Rectal smooth muscle tissue (tissue), 1 donor: ENCODE results near the gene N4BP2L1.

ENCODE experiments used
- H3K27ac ChIP-seq: one replicate; pipeline ENCODE4 v1.7.0; 2013; ENCODE audit warnings: low read depth, low read length, inconsistent platforms
- H3K27me3 ChIP-seq: one replicate; pipeline ENCODE4 v1.7.0; 2013; ENCODE audit warnings: low read length; ENCODE audit not compliant: control insufficient read depth, insufficient read depth
- H3K36me3 ChIP-seq: one replicate; pipeline ENCODE4 v1.7.0; 2013; ENCODE audit warnings: low read length; ENCODE audit not compliant: control insufficient read depth, insufficient read depth
- H3K4me1 ChIP-seq: one replicate; pipeline ENCODE4 v1.7.0; 2013; ENCODE audit warnings: low read length; ENCODE audit not compliant: control insufficient read depth, insufficient read depth
- H3K4me3 ChIP-seq: one replicate; pipeline ENCODE4 v1.7.0; 2013; ENCODE audit warnings: low read length
- H3K9ac ChIP-seq: one replicate; pipeline ENCODE4 v1.7.0; 2013; ENCODE audit warnings: low read length

The N4BP2L1 gene

GRCh38 chr13:32427852-32428580, at the start of gene N4BP2L1:
Gene N4BP2L1 (minus strand): TSS chr13:32428130. CDS start chr13:32428082, 48 bp downstream.
- H3K4me1 ChIP-seq = peaks cover 5% of the 10 kb centered on the region
- H3K27me3 ChIP-seq = no peaks in the 10 kb centered on the region
- peak within 1 kb of the TSS; percentile 84 for H3K9ac ChIP-seq

GRCh38 chr13:32476892-32477291, 49.0 kb upstream of the N4BP2L1 start:
- H3K27ac ChIP-seq = no peak overlapping the region
- no peak overlapping the region for H3K9ac ChIP-seq
- H3K36me3 ChIP-seq = no peaks in the 10 kb centered on the region
- no peak overlapping the region for H3K4me3 ChIP-seq
- no peaks in the 10 kb centered on the region for H3K27me3 ChIP-seq
- no peaks in the 10 kb centered on the region for H3K4me1 ChIP-seq

More at GRCh38 chr13:32427852-32428580, at the start of gene N4BP2L1:
- Histone ChIP-seq H3K27ac (peak within 1 kb of the TSS; percentile 73), H3K4me3 (peak within 1 kb of the TSS; percentile 87), H3K36me3 (no peaks in the 10 kb centered on the region)

- Histone ChIP-seq H3K4me1 (no peaks in the 10 kb centered on the region), H3K4me3 (no peak overlapping the region), H3K9ac (no peak overlapping the region), H3K27me3 (no peaks in the 10 kb centered on the region), H3K36me3 (no peaks in the 10 kb centered on the region), H3K27ac (no peak overlapping the region)
These were observed 48.2 kb upstream of the N4BP2L1 start for GRCh38 chr13:32476021-32476731.

GRCh38 chr13:32474999-32475792, 47.3 kb upstream of the N4BP2L1 start:
- H3K9ac ChIP-seq = no peak overlapping the region
- no peaks in the 10 kb centered on the region for H3K36me3 ChIP-seq
- H3K4me1 ChIP-seq = no peaks in the 10 kb centered on the region
- no peak overlapping the region for H3K4me3 ChIP-seq
- no peaks in the 10 kb centered on the region for H3K27me3 ChIP-seq
- H3K27ac ChIP-seq = no peak overlapping the region

GRCh38 chr13:32473650-32474049, 45.7 kb upstream of the N4BP2L1 start:
- no peaks in the 10 kb centered on the region for H3K4me1 ChIP-seq
- H3K4me3 ChIP-seq = no peak overlapping the region
- no peaks in the 10 kb centered on the region for H3K36me3 ChIP-seq
- no peak overlapping the region for H3K9ac ChIP-seq
- no peak overlapping the region for H3K27ac ChIP-seq
- no peaks in the 10 kb centered on the region for H3K27me3 ChIP-seq

GRCh38 chr13:32472194-32472621, 44.3 kb upstream of the N4BP2L1 start:
- no peak overlapping the region for H3K9ac ChIP-seq
- H3K4me3 ChIP-seq = no peak overlapping the region
- no peaks in the 10 kb centered on the region for H3K4me1 ChIP-seq
- H3K27ac ChIP-seq = no peak overlapping the region
- H3K27me3 ChIP-seq = no peaks in the 10 kb centered on the region
- no peaks in the 10 kb centered on the region for H3K36me3 ChIP-seq

- no peaks in the 10 kb centered on the region for H3K4me1 ChIP-seq
- no peaks in the 10 kb centered on the region for H3K36me3 ChIP-seq
- no peaks in the 10 kb centered on the region for H3K27me3 ChIP-seq
- H3K9ac ChIP-seq = no peak overlapping the region
- no peak overlapping the region for H3K27ac ChIP-seq
- H3K4me3 ChIP-seq = no peak overlapping the region
These were observed 43.4 kb upstream of the N4BP2L1 start for GRCh38 chr13:32471187-32471922.

GRCh38 chr13:32468502-32469142, 40.7 kb upstream of the N4BP2L1 start:
- no peaks in the 10 kb centered on the region for H3K36me3 ChIP-seq
- H3K4me1 ChIP-seq = no peaks in the 10 kb centered on the region
- H3K4me3 ChIP-seq = no peak overlapping the region
- H3K27me3 ChIP-seq = no peaks in the 10 kb centered on the region
- no peak overlapping the region for H3K9ac ChIP-seq
- no peak overlapping the region for H3K27ac ChIP-seq

GRCh38 chr13:32456591-32456990, 28.7 kb upstream of the N4BP2L1 start:
- H3K36me3 ChIP-seq = no peaks in the 10 kb centered on the region
- H3K27me3 ChIP-seq = no peaks in the 10 kb centered on the region

GRCh38 chr13:32455594-32455903, 27.6 kb upstream of the N4BP2L1 start:
- no peaks in the 10 kb centered on the region for H3K27me3 ChIP-seq
- no peak overlapping the region for H3K9ac ChIP-seq
- H3K27ac ChIP-seq = no peak overlapping the region
- no peak overlapping the region for H3K4me3 ChIP-seq
- H3K4me1 ChIP-seq = no peaks in the 10 kb centered on the region
- no peaks in the 10 kb centered on the region for H3K36me3 ChIP-seq

More at GRCh38 chr13:32456591-32456990, 28.7 kb upstream of the N4BP2L1 start:
- no peak overlapping the region for H3K9ac ChIP-seq
- no peak overlapping the region for H3K27ac ChIP-seq
- no peak overlapping the region for H3K4me3 ChIP-seq
- no peaks in the 10 kb centered on the region for H3K4me1 ChIP-seq

- Histone ChIP-seq H3K36me3 (no peaks in the 10 kb centered on the region), H3K4me3 (no peak overlapping the region), H3K27ac (no peak overlapping the region), H3K27me3 (no peaks in the 10 kb centered on the region), H3K4me1 (no peaks in the 10 kb centered on the region), H3K9ac (no peak overlapping the region)
These were observed 27.1 kb upstream of the N4BP2L1 start for GRCh38 chr13:32454886-32455593.
